SU-DHL-6 (cell line): Measurements from ENCODE around the gene DNAAF6.

Experiments used
- H2AFZ ChIP-seq: fragments of 200-600 bp; sonication (generic); 2 replicates; pipeline ENCODE4 v1.6.1; 2014; ENCODE audit warnings: low read depth, mild to moderate bottlenecking, moderate library complexity, mixed read lengths, antibody characterized with exemption, low read length; ENCODE audit not compliant: severe bottlenecking
- H3F3A ChIP-seq: fragments of 200-600 bp; shearing (Covaris generic); 2 replicates; pipeline ENCODE4 v1.6.0; 2016; ENCODE audit warnings: antibody characterized with exemption, mild to moderate bottlenecking; ENCODE audit not compliant: insufficient read depth
- H3K27ac ChIP-seq: fragments of 200-600 bp; sonication (generic); 2 replicates; pipeline ENCODE4 v1.5.1; 2016; ENCODE audit warnings: low read depth, mild to moderate bottlenecking, low read length, moderate library complexity, mixed read lengths
- H3K27me3 ChIP-seq: fragments of 200-600 bp; sonication (generic), shearing (Covaris generic); 2 replicates; pipeline ENCODE4 v1.6.0; 2014; ENCODE audit warnings: mild to moderate bottlenecking, low read length
- H3K36me3 ChIP-seq: fragments of 200-600 bp; sonication (generic); 2 replicates; pipeline ENCODE4 v1.6.1; 2014; ENCODE audit warnings: mild to moderate bottlenecking, low read length, mixed read lengths
- H3K4me2 ChIP-seq: fragments of 300-600, 200-600 bp; shearing (Covaris generic), sonication (generic); 2 replicates; pipeline ENCODE4 v1.6.0; 2014; ENCODE audit warnings: low read length, low read depth, mild to moderate bottlenecking; ENCODE audit not compliant: poor library complexity, severe bottlenecking
- H3K4me3 ChIP-seq: fragments of 200-600 bp; sonication (generic); 2 replicates; pipeline ENCODE4 v1.5.1; 2014; ENCODE audit warnings: antibody characterized with exemption, low read length, mild to moderate bottlenecking, mixed read lengths; ENCODE audit not compliant: insufficient read depth, poor library complexity, severe bottlenecking
- H3K79me2 ChIP-seq: fragments of 200-600 bp; sonication (generic); 2 replicates; pipeline ENCODE4 v1.6.1; 2014; ENCODE audit warnings: mild to moderate bottlenecking, low read length, moderate library complexity; ENCODE audit not compliant: insufficient read depth
- H3K9ac ChIP-seq: fragments of 200-600 bp; sonication (generic); 2 replicates; pipeline ENCODE4 v1.7.0; 2014; ENCODE audit warnings: mild to moderate bottlenecking, low read length
- H3K9me2 ChIP-seq: fragments of 200-600 bp; sonication (generic); replicated peaks from 2 replicates; pipeline ENCODE4 v1.6.1; 2014; ENCODE audit warnings: low read length; ENCODE audit not compliant: insufficient read depth
- H3K9me3 ChIP-seq: fragments of 200-600 bp; sonication (generic); 2 replicates; pipeline ENCODE4 v1.6.1; 2014; ENCODE audit warnings: low read length, mixed read lengths; ENCODE audit not compliant: insufficient read depth
- H4K20me1 ChIP-seq: fragments of 200-600 bp; sonication (generic); 2 replicates; pipeline ENCODE4 v1.6.1; 2014; ENCODE audit warnings: low read depth, mild to moderate bottlenecking, antibody characterized with exemption, low read length, moderate library complexity, mixed read lengths
- EZH2phosphoT487 ChIP-seq: fragments of 200-600 bp; sonication (generic), shearing (Covaris generic); conservative IDR thresholded peaks from 2 replicates; pipeline ENCODE4 v1.6.1; 2018; ENCODE audit warnings: mild to moderate bottlenecking, antibody characterized with exemption, low read length, moderate library complexity, mixed read lengths
- TF ChIP-seq, protein P1 (sequence below): fragments of 200-600 bp; sonication (generic); IDR thresholded peaks from one replicate; pipeline ENCODE4 v1.5.1; 2017; ENCODE audit warnings: antibody characterized with exemption, mild to moderate bottlenecking, low read length, moderate library complexity; ENCODE audit not compliant: insufficient read depth, poor library complexity, severe bottlenecking

The DNAAF6 gene

GRCh38 chrX:107168257-107168656 lies 38.2 kb upstream of the DNAAF6 start:
- no peak overlapping the region for H2AFZ ChIP-seq
- no peaks in the 10 kb centered on the region for H4K20me1 ChIP-seq
- no peak overlapping the region for H3K4me3 ChIP-seq
- no peaks in the 10 kb centered on the region for H3K27me3 ChIP-seq
- no peak overlapping the region for H3K27ac ChIP-seq
- H3K9me2 ChIP-seq: no peaks in the 10 kb centered on the region
- no peaks in the 10 kb centered on the region for H3K9me3 ChIP-seq
- H3K4me2 ChIP-seq: no peak overlapping the region
- H3K9ac ChIP-seq: no peak overlapping the region
- H3K36me3 ChIP-seq: no peaks in the 10 kb centered on the region
- TF ChIP-seq, protein P1, sequence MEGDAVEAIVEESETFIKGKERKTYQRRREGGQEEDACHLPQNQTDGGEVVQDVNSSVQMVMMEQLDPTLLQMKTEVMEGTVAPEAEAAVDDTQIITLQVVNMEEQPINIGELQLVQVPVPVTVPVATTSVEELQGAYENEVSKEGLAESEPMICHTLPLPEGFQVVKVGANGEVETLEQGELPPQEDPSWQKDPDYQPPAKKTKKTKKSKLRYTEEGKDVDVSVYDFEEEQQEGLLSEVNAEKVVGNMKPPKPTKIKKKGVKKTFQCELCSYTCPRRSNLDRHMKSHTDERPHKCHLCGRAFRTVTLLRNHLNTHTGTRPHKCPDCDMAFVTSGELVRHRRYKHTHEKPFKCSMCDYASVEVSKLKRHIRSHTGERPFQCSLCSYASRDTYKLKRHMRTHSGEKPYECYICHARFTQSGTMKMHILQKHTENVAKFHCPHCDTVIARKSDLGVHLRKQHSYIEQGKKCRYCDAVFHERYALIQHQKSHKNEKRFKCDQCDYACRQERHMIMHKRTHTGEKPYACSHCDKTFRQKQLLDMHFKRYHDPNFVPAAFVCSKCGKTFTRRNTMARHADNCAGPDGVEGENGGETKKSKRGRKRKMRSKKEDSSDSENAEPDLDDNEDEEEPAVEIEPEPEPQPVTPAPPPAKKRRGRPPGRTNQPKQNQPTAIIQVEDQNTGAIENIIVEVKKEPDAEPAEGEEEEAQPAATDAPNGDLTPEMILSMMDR: no peak
- no peak for TF ChIP-seq EZH2phosphoT487
- H3F3A ChIP-seq: no peaks in the 10 kb centered on the region
- no peaks in the 10 kb centered on the region for H3K79me2 ChIP-seq

- no peaks in the 10 kb centered on the region for H3K27me3 ChIP-seq
- no peaks in the 10 kb centered on the region for H4K20me1 ChIP-seq
- no peak overlapping the region for H3K27ac ChIP-seq
- H3K36me3 ChIP-seq: no peaks in the 10 kb centered on the region
- no peaks in the 10 kb centered on the region for H3K79me2 ChIP-seq
- H3K4me3 ChIP-seq: no peak overlapping the region
- no peaks in the 10 kb centered on the region for H3F3A ChIP-seq
- no peaks in the 10 kb centered on the region for H3K9me3 ChIP-seq
- no peak overlapping the region for H2AFZ ChIP-seq
- TF ChIP-seq, protein P1: no peak
- no peak for TF ChIP-seq EZH2phosphoT487
- H3K9ac ChIP-seq: no peak overlapping the region
- H3K9me2 ChIP-seq: no peaks in the 10 kb centered on the region
- no peak overlapping the region for H3K4me2 ChIP-seq
These were observed 37.7 kb upstream of the DNAAF6 start for GRCh38 chrX:107168712-107169111.

GRCh38 chrX:107171369-107172102 lies 34.9 kb upstream of the DNAAF6 start:
- Histone ChIP-seq H3K4me3 (no peak overlapping the region), H3K9ac (no peak overlapping the region), H3K27ac (no peak overlapping the region), H3K9me3 (no peaks in the 10 kb centered on the region), H3K27me3 (no peaks in the 10 kb centered on the region), H3K79me2 (no peaks in the 10 kb centered on the region), H4K20me1 (no peaks in the 10 kb centered on the region), H3K9me2 (no peaks in the 10 kb centered on the region), H3F3A (no peaks in the 10 kb centered on the region), H3K4me2 (no peak overlapping the region), H2AFZ (no peak overlapping the region), H3K36me3 (no peaks in the 10 kb centered on the region)
- no peak for TF ChIP-seq EZH2phosphoT487
- TF ChIP-seq, protein P1: no peak
